Activated CD8-positive, alpha-beta memory T cell treated with anti-CD3 and anti-CD28 coated beads for 48 hours (primary cell): ENCODE data around the gene FBXO44.

Experiments
- DNase-seq, 3 experiments: peaks; one replicate each; pipeline ENCODE4 v3.0.0-alpha.2; 2020; ENCODE audit warnings: low read depth in 2 of 3, low spot score in 2 of 3

Gene FBXO44

GRCh38 chr1:11657654-11658053, 3.0 kb downstream of the FBXO44 start:
- no peak for DNase-seq

- no peak for DNase-seq
These were observed 3.9 kb downstream of the FBXO44 start for GRCh38 chr1:11658542-11658941.

DNA sequence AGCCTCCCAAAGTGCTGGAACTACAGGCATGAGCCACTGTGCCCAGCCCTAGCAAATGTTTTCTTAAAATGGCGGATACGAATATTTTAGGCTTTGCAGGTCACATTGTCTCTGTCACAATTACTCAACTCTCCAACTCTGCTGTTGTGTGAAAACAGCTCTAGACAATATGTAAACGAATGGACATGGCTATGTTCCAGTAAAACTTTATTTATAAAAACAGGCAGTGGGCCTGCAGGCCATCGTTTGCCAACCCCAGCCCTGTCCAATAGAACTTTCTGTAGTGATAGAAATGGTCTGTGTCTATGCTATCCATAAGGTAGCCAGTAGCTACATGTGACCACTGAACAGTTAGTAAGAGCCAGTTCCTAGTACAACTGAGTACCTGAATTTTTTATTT, 5.1 kb downstream of the FBXO44 start:
- no peak for DNase-seq

- DNase-seq: no peak
These were observed 6.4 kb downstream of the FBXO44 start for GRCh38 chr1:11661103-11661502.

DNA sequence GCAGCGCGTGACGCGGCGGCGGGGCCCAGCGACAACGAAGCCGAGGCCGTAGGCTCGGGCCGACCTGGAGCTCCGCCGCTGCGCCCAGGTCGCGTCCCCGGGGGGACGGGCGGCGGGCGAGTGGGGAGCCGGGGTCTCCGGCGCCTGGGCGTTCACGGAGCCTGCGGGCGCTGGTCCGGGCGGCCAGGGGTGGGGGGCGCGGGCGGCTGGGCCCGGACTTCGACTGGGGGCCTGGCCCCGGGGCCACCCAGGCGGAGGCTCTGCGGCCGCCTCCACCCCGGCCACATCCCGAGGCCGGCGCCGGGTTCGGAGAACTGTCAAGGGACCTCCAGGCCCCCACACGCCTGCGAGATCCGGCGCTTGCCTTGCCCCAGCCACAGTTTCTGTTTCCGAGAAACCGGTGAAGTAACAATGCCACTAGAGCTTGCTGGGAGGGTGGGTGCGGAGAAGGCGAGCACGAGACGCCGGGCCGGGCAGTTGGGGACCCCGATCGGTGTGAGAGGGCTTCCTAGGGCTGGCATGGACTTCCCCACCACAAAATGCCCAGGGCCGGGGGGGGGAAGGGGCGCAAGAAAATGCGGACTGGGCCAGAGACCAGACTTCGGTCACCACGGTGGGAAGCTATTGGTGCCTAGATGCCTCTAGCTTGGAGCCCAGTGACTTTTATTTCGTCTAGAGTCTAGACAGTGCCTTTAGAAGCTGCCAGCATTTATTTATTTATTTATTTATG, 9.8 kb downstream of the FBXO44 start:
- DNase-seq: peak in 1 of 3 experiments; percentile 48

GRCh38 chr1:11668516-11668915, 13.8 kb downstream of the FBXO44 start:
- DNase-seq: no peak

GRCh38 chr1:11670747-11671146, 16.1 kb downstream of the FBXO44 start:
- no peak for DNase-seq

DNA sequence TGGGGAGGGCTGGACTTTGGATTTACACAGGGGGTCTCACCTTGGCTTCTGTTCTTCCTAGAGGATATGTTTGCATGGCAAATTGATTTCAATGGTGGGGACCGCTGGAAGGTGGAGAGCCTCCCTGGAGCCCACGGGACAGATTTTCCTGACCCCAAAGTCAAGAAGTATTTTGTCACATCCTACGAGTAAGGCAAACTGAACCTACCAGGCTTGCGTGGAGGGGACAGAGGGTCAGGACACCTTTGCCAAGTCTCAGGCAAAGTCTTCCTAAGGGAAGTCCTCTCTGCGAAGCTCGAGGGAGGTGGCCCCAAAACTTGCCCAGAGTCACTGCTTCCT, 16.5 kb downstream of the FBXO44 start:
- no peak for DNase-seq

GRCh38 chr1:11671544-11672286, 17.0 kb downstream of the FBXO44 start:
- DNase-seq: no peak

- DNase-seq: no peak
These were observed 18.6 kb downstream of the FBXO44 start for GRCh38 chr1:11673089-11673769.

GRCh38 chr1:11674488-11674887, 19.8 kb downstream of the FBXO44 start:
- DNase-seq: no peak

GRCh38 chr1:11675325-11675724, 20.6 kb downstream of the FBXO44 start:
- DNase-seq: no peak

GRCh38 chr1:11676386-11677103, 21.9 kb downstream of the FBXO44 start:
- no peak for DNase-seq

GRCh38 chr1:11678442-11678841, 23.8 kb downstream of the FBXO44 start:
- no peak for DNase-seq

- peak in 1 of 3 experiments; percentile 18 for DNase-seq
These were observed 25.8 kb downstream of the FBXO44 start for GRCh38 chr1:11680270-11681070.

- DNase-seq: peak; percentile 73 to 81 (median 81)
These were observed 26.5 kb downstream of the FBXO44 start, which contains the start of gene MAD2L2 for GRCh38 chr1:11681071-11681771. Gene MAD2L2 (minus strand): TSS chr1:11681148. CDS start chr1:11680601, 547 bp downstream.

DNA sequence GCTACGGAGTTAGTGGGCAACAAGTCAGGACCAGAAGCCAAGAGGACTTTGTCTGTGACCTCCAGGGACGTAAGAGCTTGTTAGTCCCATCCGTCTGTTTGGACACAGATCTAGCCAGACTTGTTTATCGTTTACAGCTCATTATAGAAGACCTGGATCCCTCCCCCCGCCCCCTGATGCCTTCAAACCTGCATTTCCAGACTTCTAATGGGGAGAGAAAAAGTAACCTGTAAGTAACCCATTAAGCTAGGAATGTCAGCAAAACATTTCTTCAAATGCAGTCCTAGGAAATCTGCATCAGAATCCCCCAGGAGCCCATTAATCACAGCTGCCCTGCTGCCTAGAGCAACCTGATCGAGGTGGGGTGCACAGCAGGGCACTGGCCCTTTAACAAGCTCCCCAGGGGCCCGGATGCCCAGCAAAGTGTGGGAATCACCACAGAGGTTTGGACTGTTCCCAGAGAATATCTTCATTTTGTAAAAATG, 27.7 kb downstream of the FBXO44 start:
- no peak for DNase-seq

DNA sequence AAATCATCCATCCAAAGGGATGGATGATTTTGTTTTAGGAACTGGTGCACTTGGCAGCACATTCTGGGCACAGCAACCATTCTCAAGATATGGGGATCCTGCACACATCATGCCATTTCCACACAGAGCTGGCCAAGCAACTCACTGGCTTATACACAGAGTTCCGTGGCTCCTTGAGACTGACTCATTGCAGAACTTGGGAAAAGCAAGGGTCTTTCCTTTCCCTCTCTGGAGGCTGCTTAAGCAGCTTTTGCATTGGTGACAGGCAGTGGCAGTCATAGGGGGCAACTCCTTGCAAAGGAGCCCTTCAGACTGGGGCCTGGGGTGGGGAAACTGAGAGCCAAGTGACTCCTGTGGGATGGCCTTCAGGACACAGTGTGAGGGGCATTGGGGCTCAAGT, 28.1 kb downstream of the FBXO44 start:
- DNase-seq: no peak

- no peak for DNase-seq
These were observed 29.4 kb downstream of the FBXO44 start for GRCh38 chr1:11684070-11684469.
